GM12878 (cell line): ENCODE results near the gene IFRD2. TPM values are rescaled to one million over a fixed set of nuclear protein-coding genes. Genes with fewer than 3 reads are reported as not detected.
A peak's percentile ranks its signal among the peaks of the same experiment; 100 is the strongest.

ENCODE experiments used
- BACH1 ChIP-seq: fragments of 450-650 bp; IDR thresholded peaks from 2 replicates; pipeline ENCODE4 v1.6.1; 2017; ENCODE audit warnings: mild to moderate bottlenecking, borderline replicate concordance
- BCL11A ChIP-seq: IDR thresholded peaks from 2 replicates; pipeline ENCODE4 v1.6.1; 2011; ENCODE audit warnings: low read depth, low read length
- BMI1 ChIP-seq: fragments of 450-650 bp; IDR thresholded peaks from 2 replicates; pipeline ENCODE4 v1.6.1; 2016; ENCODE audit warnings: mild to moderate bottlenecking, moderate library complexity, borderline replicate concordance
- EED ChIP-seq: sonication (generic); IDR thresholded peaks from 2 replicates; pipeline ENCODE4 v1.6.1; 2016; ENCODE audit warnings: antibody characterized with exemption, low read depth
- ELK1 ChIP-seq: IDR thresholded peaks from 2 replicates; pipeline ENCODE4 v1.6.1; 2012; ENCODE audit warnings: low read depth, low read length, improper control_type of control experiment
- GATAD2B ChIP-seq: fragments of 450-650 bp; conservative IDR thresholded peaks from 2 replicates; pipeline ENCODE4 v1.6.1; 2017; ENCODE audit warnings: low read depth, mild to moderate bottlenecking, moderate library complexity
- HSF1 ChIP-seq: fragments of 150-350 bp; IDR thresholded peaks from 2 replicates; pipeline ENCODE4 v1.6.1; 2014; ENCODE audit warnings: mild to moderate bottlenecking, low read depth, low read length
- IRF4 ChIP-seq: IDR thresholded peaks from 2 replicates; pipeline ENCODE4 v1.6.1; 2011; ENCODE audit warnings: low read depth, low read length
- MTA3 ChIP-seq: IDR thresholded peaks from 2 replicates; pipeline ENCODE4 v1.6.1; 2012; ENCODE audit warnings: low read length, inconsistent platforms, borderline replicate concordance
- NR2F1 ChIP-seq: fragments of 450-650 bp; conservative IDR thresholded peaks from 2 replicates; pipeline ENCODE4 v1.6.1; 2017; ENCODE audit warnings: mild to moderate bottlenecking
- PAX5 ChIP-seq: IDR thresholded peaks from 2 replicates; pipeline ENCODE4 v1.6.1; 2011; ENCODE audit warnings: low read depth, low read length, borderline replicate concordance
- PBX3 ChIP-seq: IDR thresholded peaks from 2 replicates; pipeline ENCODE4 v1.6.1; 2011; ENCODE audit warnings: mild to moderate bottlenecking, low read depth, low read length, moderate library complexity; ENCODE audit not compliant: insufficient replicate concordance
- RAD21 ChIP-seq: IDR thresholded peaks from 2 replicates; pipeline ENCODE4 v1.6.1; 2011; ENCODE audit warnings: mild to moderate bottlenecking, low read depth, low read length, moderate library complexity; ENCODE audit not compliant: insufficient read depth
- REST ChIP-seq: IDR thresholded peaks from 2 replicates; pipeline ENCODE4 v1.6.1; 2012; ENCODE audit warnings: mild to moderate bottlenecking, low read depth, low read length
- SMAD5 ChIP-seq: IDR thresholded peaks from 2 replicates; pipeline ENCODE4 v1.6.1; 2016; ENCODE audit warnings: antibody characterized with exemption, low read depth
- SMARCA5 ChIP-seq: fragments of 450-650 bp; IDR thresholded peaks from 2 replicates; pipeline ENCODE4 v1.6.1; 2017; ENCODE audit warnings: mild to moderate bottlenecking
- SREBF1 ChIP-seq: IDR thresholded peaks from 2 replicates; pipeline ENCODE4 v1.6.1; 2012; ENCODE audit warnings: mild to moderate bottlenecking, low read length
- SREBF2 ChIP-seq: IDR thresholded peaks from 2 replicates; pipeline ENCODE4 v1.6.1; 2012; ENCODE audit warnings: mild to moderate bottlenecking, low read length
- TCF3 ChIP-seq: IDR thresholded peaks from 2 replicates; pipeline ENCODE4 v1.6.1; 2012; ENCODE audit warnings: low read depth, mild to moderate bottlenecking, low read length, borderline replicate concordance; ENCODE audit not compliant: insufficient read depth
- ZNF207 ChIP-seq: fragments of 450-650 bp; IDR thresholded peaks from 2 replicates; pipeline ENCODE4 v1.6.1; 2014; ENCODE audit warnings: antibody characterized with exemption, mild to moderate bottlenecking, borderline replicate concordance
- ZNF384 ChIP-seq: IDR thresholded peaks from 2 replicates; pipeline ENCODE4 v1.6.1; 2012; ENCODE audit warnings: low read depth, mild to moderate bottlenecking, low read length, improper control_type of control experiment, borderline replicate concordance
- ZZZ3 ChIP-seq: IDR thresholded peaks from 2 replicates; pipeline ENCODE4 v1.6.1; 2011; ENCODE audit warnings: low read depth; ENCODE audit not compliant: control insufficient read depth, insufficient read length
- polyA plus RNA-seq, 11 experiments: library from polyadenylated mRNA; depleted of rRNA in 4 of 11; unstranded in 6 of 11; stranded (reverse) in 5 of 11; fragments of >200 nt; fragmentation: Nextera tagmentation in 4 of 11; fragmentation: Illumina TruSeq in 1 of 11; extraction: Ambion mirVana in 4 of 11; extraction: Trizol in 1 of 11; gene quantifications; 1 replicate in 1 of 11; 2 replicates in 10 of 11; pipeline versions ENCODE4 v1.2.1 to v1.2.3, GENCODE V29; 2011 to 2016; ENCODE audit warnings: inconsistent platforms in 2 of 11, missing spikeins in 2 of 11, low read depth in 1 of 11
- total RNA-seq, 4 experiments: library from RNA; depleted of rRNA in 3 of 4; stranded (reverse); fragments of >200 nt in 3 of 4; fragmentation: Illumina TruSeq in 1 of 4; extraction: Trizol in 1 of 4; gene quantifications; 2 replicates each; pipeline versions ENCODE4 v1.2.1 to v1.2.3, GENCODE V29; 2013 to 2021

IFRD2 gene
- total and polyA plus RNA-seq, 10 of the 15 experiments (the other 5 are each of a cell fraction or from before 2014, with no cell fraction given): 19.1 to 153 (median 80.3) TPM

- no peak for TF ChIP-seq PBX3
- no peak for TF ChIP-seq BCL11A
- TF ChIP-seq TCF3: peak; percentile 35; the same call in 1 of the 2 replicates
- no peak for TF ChIP-seq IRF4
- no peak for TF ChIP-seq SMAD5
- TF ChIP-seq NR2F1: peak; percentile 67; the same call in 1 of the 2 replicates
- peak; percentile 25; the same call in 1 of the 2 replicates for TF ChIP-seq PAX5
- TF ChIP-seq ZNF384: no peak
- 0 out of 2 replicates have a peak, but pooled peaks have one; percentile 25 for TF ChIP-seq EED
- TF ChIP-seq SMARCA5: peak; percentile 74; the same call in 1 of the 2 replicates
- TF ChIP-seq BACH1: 0 out of 2 replicates have a peak, but pooled peaks have one; percentile 54
- no peak for TF ChIP-seq ELK1
- no peak for TF ChIP-seq ZZZ3
- TF ChIP-seq ZNF207: no peak
- no peak for TF ChIP-seq HSF1
- TF ChIP-seq BMI1: no peak
- no peak for TF ChIP-seq SREBF1
- TF ChIP-seq REST: 0 out of 2 replicates have a peak, but pooled peaks have one; percentile 7
- TF ChIP-seq MTA3: no peak
- TF ChIP-seq GATAD2B: peak; percentile 88; the same call in 1 of the 2 replicates
- no peak for TF ChIP-seq SREBF2
- TF ChIP-seq RAD21: no peak
Measured at GRCh38 chr3:50340448-50341329, 48.5 kb upstream of the IFRD2 start, which contains the start of gene RASSF1 (continued).
